NCI-H748 (cell line): ENCODE data around the gene TIMD4.

ENCODE experiments used
- DNase-seq: peaks from one replicate; lab custom pipeline; 2025; ENCODE audit not compliant: unreplicated experiment; lab: John Stamatoyannopoulos, UW

Gene TIMD4

DNA sequence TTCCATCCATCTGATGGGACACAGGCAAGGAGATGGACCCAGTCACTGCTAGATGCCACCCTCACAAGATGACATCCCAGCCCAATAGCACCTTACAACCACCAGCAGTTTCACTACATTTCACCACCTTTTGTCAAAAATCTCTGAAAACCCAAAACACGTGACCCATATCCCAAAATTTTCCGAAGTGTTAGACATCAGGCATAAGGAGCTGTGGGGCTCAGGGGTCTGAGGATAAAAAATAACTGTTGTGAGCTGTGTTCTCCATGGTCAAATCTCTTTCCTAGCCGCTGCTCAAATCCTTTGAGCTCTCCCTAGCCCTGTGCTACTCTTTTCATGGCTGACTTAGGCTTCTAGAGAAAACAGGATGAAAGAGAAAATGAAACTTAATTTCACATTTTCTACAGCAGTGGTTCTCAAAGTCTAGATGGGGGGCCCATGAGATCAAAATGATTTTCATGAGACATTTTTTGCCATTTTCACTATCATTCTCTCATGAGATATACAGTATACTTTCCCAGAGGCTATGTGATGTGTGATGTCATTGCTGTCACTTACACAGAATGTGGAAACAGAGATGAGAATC lies 40.7 kb downstream of the TIMD4 start:
- DNase-seq, result no peak

DNA sequence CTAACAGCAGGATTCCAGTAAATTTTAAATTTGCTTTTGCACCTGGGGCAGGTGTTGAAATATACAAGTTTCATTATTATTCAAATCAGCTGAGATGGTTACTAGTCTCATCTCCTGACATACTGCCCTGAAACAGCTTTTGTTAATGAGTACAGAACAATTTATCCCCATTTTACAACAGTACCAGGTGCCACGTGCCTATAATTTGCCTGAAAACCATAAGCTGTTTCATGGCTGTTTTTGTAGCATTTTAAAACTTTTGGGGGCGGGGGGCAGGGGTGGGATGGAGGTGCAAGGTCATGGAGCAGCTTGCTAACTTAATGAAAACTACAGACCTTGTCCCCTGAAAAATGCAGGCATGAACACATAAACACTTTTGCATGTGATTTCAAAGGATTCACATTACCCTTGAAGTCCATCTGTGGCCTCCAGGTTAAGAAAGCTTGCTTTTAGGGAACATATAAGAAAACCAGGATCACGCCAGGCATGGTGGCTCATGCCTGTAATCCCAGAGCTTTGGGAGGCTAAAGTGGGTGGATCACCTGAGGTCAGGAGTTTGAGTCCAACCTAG lies 42.1 kb downstream of the TIMD4 start:
- DNase-seq, result peak; percentile 63

GRCh38 chr5:156920042-156920860 lies 42.8 kb downstream of the TIMD4 start:
- peak; percentile 59 for DNase-seq

- DNase-seq, result no peak
Measured at GRCh38 chr5:156918311-156918845, 44.6 kb downstream of the TIMD4 start.

DNA sequence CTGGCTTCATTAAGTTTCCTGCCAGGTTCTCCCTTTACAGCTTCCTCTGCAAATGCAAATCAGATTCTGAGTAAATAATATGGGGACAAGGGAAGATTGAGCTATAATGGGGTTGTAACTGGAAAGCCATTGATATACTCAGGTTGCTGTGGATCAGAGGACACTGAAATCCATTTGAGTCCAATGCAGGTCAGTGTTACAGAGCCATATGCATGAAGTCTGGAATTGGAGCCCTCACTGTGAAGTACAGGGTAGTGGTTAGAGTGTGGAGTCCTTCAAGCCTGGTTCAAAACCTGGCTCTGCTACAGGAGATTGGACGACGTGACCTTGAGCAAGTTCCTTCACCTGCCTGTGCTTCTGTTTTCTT lies 48.7 kb downstream of the TIMD4 start:
- no peak for DNase-seq

GRCh38 chr5:156913719-156914370 lies 49.2 kb downstream of the TIMD4 start:
- peak; percentile 99 for DNase-seq

GRCh38 chr5:156913355-156913718 lies 49.7 kb downstream of the TIMD4 start:
- DNase-seq, result peak; percentile 55

DNA sequence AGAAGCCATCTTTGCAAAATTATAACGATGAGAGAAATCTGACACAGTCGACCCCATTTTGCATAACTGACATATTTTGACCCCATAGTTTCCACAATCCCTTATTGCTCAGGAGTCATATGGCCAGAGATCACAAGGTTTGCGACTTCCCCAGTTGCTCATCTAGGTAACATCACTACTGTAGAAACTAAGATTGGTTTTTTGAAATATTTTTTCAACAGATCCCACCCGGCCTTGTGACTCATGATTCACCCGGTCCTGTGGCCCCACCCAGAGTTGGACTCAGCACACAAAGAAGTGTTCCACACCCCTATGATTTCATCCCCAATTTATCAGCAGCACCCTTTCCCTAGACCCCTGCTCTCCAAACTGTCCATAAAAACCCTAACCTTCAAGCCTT lies 50.2 kb downstream of the TIMD4 start:
- DNase-seq, result no peak

GRCh38 chr5:156909180-156909579 lies 53.8 kb downstream of the TIMD4 start:
- DNase-seq, result no peak

DNA sequence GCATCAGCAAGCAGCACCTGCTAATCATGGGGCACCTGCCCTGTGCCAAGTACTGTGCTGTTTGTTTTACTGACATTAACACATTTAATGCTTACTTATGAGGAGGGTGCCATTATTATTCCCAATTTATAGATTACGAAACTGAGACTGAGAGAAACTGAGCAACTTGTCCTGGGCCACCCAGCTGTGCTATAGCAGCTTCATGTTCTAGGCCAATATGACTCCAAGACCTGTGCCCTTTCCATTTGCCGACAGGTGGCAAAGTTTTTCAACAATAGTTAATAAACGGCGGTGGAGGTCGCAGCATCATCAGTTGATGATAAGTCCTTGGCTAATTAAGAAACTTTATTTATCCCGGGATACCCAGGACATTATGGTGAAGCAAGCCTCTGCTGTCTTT lies 55.4 kb downstream of the TIMD4 start:
- no peak for DNase-seq

GRCh38 chr5:156906807-156907206 lies 56.2 kb downstream of the TIMD4 start:
- no peak for DNase-seq

- no peak for DNase-seq
Measured at GRCh38 chr5:156896546-156896945, 66.5 kb downstream of the TIMD4 start.

- no peak for DNase-seq
Measured at GRCh38 chr5:156893517-156893916, 69.5 kb downstream of the TIMD4 start.

DNA sequence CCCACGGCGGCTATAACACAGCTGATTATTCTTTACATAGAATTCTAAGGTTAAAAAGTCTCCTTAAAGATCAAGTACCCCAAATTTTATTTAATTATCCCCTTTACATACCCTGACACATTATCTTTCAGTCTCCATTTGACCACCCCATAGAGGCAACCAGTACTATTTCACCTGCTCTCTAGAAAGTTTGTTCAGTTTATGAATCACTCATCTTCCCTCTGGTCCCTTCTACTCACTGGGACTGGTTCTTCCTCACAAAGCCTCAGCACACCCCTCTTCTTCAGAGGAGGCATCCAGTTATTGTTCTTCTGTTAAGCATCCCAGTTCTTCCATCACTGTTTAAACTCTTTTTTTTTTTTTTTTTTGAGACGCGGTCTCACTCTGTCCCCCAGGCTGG lies 70.2 kb downstream of the TIMD4 start:
- no peak for DNase-seq

DNA sequence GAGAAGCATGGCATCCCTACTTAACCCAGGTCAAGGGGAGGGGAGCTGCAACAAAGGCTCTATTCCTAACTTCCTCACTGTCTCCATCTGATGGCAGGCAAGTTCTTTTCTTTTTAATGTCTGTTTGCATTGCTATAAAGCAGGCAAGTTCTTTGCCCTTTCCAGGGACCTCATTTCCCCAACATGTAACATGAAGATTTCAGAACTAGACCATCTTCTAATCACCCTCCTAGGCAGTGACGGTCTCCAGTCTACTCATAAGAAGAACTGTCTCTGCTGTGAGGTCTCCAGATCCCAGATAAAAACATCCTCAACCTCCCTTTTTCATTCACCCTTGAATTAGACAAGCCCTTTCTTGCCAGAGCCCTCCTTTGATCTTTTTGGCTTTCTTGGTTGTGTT lies 70.8 kb downstream of the TIMD4 start:
- no peak for DNase-seq

DNA sequence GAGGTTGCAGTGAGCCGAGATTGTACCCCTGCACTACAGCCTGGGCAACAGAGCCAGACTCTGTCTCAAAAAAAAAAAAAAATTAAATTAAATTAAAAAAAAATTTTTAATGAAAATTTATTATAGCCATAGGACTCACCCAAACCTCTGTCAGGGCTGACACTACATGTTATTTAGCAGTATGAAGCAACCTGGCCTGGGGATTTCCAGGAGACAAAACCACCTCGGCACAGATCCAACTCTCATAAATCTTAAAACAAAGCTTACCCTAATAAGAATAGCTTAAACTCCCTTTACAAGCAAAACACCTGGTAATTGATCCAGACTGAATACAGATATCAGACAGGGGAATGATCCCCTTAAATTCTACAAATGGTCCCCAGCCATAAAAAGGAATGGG lies 74.5 kb downstream of the TIMD4 start:
- DNase-seq, result peak; percentile 17

DNA sequence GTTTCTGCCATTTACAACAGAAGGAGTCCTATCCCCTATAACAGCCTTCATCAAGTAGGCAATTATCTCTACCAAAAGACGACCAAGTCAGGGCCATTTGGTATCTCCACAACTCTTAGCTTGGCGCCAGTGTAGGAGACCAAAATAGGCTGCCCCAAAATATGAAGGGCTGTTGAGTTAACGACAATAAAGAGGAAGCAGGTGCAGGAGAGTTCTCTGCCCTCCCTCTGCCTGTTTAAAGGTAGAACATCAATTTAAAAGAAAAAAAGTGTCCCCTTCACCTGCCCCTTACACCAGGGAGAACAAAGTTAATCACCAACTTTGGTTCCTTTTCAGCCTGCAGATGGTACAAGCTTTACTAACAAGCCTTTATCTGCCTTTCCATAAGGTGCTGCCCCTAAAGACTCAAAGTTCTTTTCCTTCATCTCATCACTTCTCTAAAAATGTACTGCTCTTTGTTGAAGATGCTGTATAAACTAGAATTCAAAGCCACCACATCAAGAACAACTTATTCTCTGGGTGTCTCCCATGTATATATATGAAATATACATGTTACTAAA lies 79.6 kb downstream of the TIMD4 start:
- peak; percentile 22 for DNase-seq

GRCh38 chr5:156879665-156880285 lies 83.3 kb downstream of the TIMD4 start:
- DNase-seq, result peak; percentile 54

- DNase-seq, result no peak
Measured at GRCh38 chr5:156871212-156871611, 91.8 kb downstream of the TIMD4 start.

DNA sequence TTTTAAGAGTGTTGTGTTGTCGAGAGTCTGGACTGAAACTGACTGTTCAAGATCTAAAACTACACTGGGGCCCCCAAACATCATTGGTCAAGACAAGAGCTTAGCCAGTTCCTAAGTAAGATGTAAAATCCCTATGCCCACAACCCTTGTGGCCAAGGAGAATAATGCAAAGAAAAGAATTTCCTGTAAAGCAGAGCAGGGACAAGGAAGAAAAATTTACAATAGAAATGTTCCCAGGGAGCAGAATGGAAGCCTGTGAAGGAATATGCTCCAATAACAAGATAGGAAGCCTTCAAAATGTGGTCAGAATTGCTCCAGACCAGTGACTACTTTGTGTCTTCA lies 92.6 kb downstream of the TIMD4 start:
- DNase-seq, result no peak
